Right lobe of liver (tissue), 6 donors: ENCODE measurements around the gene CCDC138. TPM values are rescaled to one million over a fixed set of nuclear protein-coding genes. Genes with fewer than 3 reads are reported as not detected.

Experiments used
- ATAC-seq, 4 donors: fragments of 200-7000 bp; cut with Tn5 transposase; one replicate each; pipeline ENCODE4 v1.9.1; 2020; ENCODE audit warnings: mild to moderate bottlenecking in 4 of 4, moderate library complexity in 4 of 4
- DNase-seq, 3 donors: peaks; one replicate each; pipeline ENCODE4 v3.0.0-alpha.2; 2020
- H3K27ac ChIP-seq, 3 donors: fragments of 200-600 bp; one replicate each; pipeline ENCODE4 v1.8.0; 2022
- H3K27me3 ChIP-seq, 2 donors: fragments of 200-600 bp; one replicate each; pipeline ENCODE4 v1.8.0; 2022
- H3K36me3 ChIP-seq, 4 donors: fragments of 200-600 bp; sonication (generic) in 1 of 4; one replicate each; pipeline versions ENCODE4 v1.5.1 to v1.8.0; 2017 to 2022; ENCODE audit warnings: control low read depth in 1 of 4
- H3K4me1 ChIP-seq, 4 donors: fragments of 200-600 bp; sonication (generic) in 1 of 4; one replicate each; pipeline versions ENCODE4 v1.5.1 to v1.8.0; 2017 to 2022; ENCODE audit warnings: control low read depth in 1 of 4
- H3K4me3 ChIP-seq, 3 donors: fragments of 200-600 bp; one replicate each; pipeline ENCODE4 v1.8.0; 2022
- H3K9me3 ChIP-seq, 4 donors: fragments of 200-600 bp; sonication (generic) in 1 of 4; one replicate each; pipeline versions ENCODE4 v1.5.1 to v1.8.0; 2017 to 2022; ENCODE audit warnings: control low read depth in 1 of 4
- POLR2A ChIP-seq: fragments of 450-650 bp; IDR thresholded peaks from one replicate; pipeline ENCODE4 v1.6.1; 2017; ENCODE audit warnings: antibody characterized with exemption, mild to moderate bottlenecking
- WGBS: methylation state at CpG from one replicate; pipeline ENCODE4 v1.1.6; 2018; ENCODE audit warnings: low coverage, low lambda C conversion rate; ENCODE audit not compliant: insufficient coverage; ENCODE audit errors: missing lambda C conversion rate; 5-methylcytosine and 5-hydroxymethylcytosine counted together
- intact Hi-C, 2 donors: fragments of 100-400 bp; cut with DNase I; formaldehyde crosslinking; loops; one replicate each; pipeline versions ENCODE4 v1.11.2 to v1.14.1; 2022
- total RNA-seq, 6 experiments: library from RNA; depleted of rRNA in 2 of 6; stranded (reverse); fragments of >200 nt in 2 of 6; fragmentation: NEBNext Ultra II Directional in 3 of 6; extraction: Animal tissue kit (Norgen Biotek cat#: 25700) in 3 of 6; gene quantifications; one replicate each; pipeline versions ENCODE4 v1.1.0 to v1.2.4, GENCODE V29; 2016 to 2023
- TF ChIP-seq, protein P1 (sequence below), 4 donors: fragments of 200-600 bp in 3 of 4; fragments of 450-650 bp in 1 of 4; IDR thresholded peaks; one replicate each; pipeline versions ENCODE4 v1.5.1 to v1.8.0; 2016 to 2022; ENCODE audit warnings: antibody characterized with exemption in 4 of 4, mild to moderate bottlenecking in 2 of 4
- donor health status: DM: no; HTN: yes; CAD: no.
- donor health status: DM: no; HTN: no; CAD: no.
- donor health status: DM: no; HTN: no; CAD: no.
- donor health status: DM: no; HTN: yes; CAD: no.
- donor health status: DM: no; HTN: yes; CAD: no.

The CCDC138 gene
- total RNA-seq, 6 experiments from 2014 or later = 1.3 to 3.3 (median 2.4) TPM

GRCh38 chr2:108855194-108855593 lies 68.6 kb downstream of the CCDC138 start:
- Histone ChIP-seq H3K27me3 (no peaks in the 10 kb centered on the region), H3K9me3 (no peaks in the 10 kb centered on the region), H3K4me3 (no peak overlapping the region), H3K27ac (no peak overlapping the region), H3K36me3 (no peaks in the 10 kb centered on the region), H3K4me1 (no peaks in the 10 kb centered on the region)
- TF ChIP-seq, protein P1, sequence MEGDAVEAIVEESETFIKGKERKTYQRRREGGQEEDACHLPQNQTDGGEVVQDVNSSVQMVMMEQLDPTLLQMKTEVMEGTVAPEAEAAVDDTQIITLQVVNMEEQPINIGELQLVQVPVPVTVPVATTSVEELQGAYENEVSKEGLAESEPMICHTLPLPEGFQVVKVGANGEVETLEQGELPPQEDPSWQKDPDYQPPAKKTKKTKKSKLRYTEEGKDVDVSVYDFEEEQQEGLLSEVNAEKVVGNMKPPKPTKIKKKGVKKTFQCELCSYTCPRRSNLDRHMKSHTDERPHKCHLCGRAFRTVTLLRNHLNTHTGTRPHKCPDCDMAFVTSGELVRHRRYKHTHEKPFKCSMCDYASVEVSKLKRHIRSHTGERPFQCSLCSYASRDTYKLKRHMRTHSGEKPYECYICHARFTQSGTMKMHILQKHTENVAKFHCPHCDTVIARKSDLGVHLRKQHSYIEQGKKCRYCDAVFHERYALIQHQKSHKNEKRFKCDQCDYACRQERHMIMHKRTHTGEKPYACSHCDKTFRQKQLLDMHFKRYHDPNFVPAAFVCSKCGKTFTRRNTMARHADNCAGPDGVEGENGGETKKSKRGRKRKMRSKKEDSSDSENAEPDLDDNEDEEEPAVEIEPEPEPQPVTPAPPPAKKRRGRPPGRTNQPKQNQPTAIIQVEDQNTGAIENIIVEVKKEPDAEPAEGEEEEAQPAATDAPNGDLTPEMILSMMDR (IDR thresholded peaks at IDR 0.05) = peak; percentile 27 to 48 (median 46)
- no peak for TF ChIP-seq POLR2A
- WGBS = 30% methylated on average over 1 of the region's 1 CpG
- ATAC-seq = peak; percentile 81 to 93 (median 88)
- no peak for DNase-seq
- intact Hi-C loops = no loop called here

DNA sequence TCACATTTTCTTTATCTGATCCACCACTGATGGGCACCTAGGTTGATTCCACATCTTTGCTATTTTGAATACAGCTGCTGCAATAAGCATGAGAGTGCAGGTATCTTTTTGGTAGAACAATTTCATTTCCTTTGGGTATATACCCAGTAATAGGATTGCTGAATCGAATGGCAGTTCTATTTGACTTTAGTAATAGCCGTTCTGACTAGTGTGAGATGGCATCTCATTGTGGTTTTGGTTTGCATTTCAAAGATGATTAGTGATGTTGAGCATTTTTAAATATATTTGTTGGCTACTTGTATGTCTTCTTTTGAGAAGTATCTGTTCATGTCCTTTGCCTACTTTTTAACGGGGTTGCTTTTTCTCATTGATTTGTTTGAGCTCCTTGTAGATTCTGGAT lies 72.3 kb downstream of the CCDC138 start:
- DNase-seq = no peak
- TF ChIP-seq POLR2A = no peak
- TF ChIP-seq, protein P1 (IDR thresholded peaks at IDR 0.05) = no peak
- intact Hi-C loops = no loop called here
- no peak overlapping the region for H3K27ac ChIP-seq
- no peak overlapping the region for H3K4me3 ChIP-seq
- WGBS = 65% methylated on average over 3 of the region's 3 CpGs
- no peaks in the 10 kb centered on the region for H3K36me3 ChIP-seq
- no peaks in the 10 kb centered on the region for H3K9me3 ChIP-seq
- H3K4me1 ChIP-seq = no peaks in the 10 kb centered on the region
- no peak for ATAC-seq
- H3K27me3 ChIP-seq = no peaks in the 10 kb centered on the region

- ATAC-seq = no peak
- H3K4me3 ChIP-seq = no peak overlapping the region
- no peaks in the 10 kb centered on the region for H3K27me3 ChIP-seq
- H3K27ac ChIP-seq = no peak overlapping the region
- no peaks in the 10 kb centered on the region for H3K9me3 ChIP-seq
- TF ChIP-seq, protein P1 (IDR thresholded peaks at IDR 0.05) = no peak
- TF ChIP-seq POLR2A = no peak
- DNase-seq = no peak
- H3K36me3 ChIP-seq = no peaks in the 10 kb centered on the region
- H3K4me1 ChIP-seq = no peaks in the 10 kb centered on the region
- intact Hi-C loops = no loop called here
Measured at GRCh38 chr2:108866041-108866440, 79.5 kb downstream of the CCDC138 start.

- intact Hi-C loops = no loop called here
- WGBS = 91% methylated on average over 1 of the region's 1 CpG
Measured at GRCh38 chr2:108868911-108869310, 82.3 kb downstream of the CCDC138 start.

More at GRCh38 chr2:108868911-108869310, 82.3 kb downstream of the CCDC138 start:
- Histone ChIP-seq H3K27me3 (no peaks in the 10 kb centered on the region), H3K9me3 (no peaks in the 10 kb centered on the region), H3K36me3 (no peaks in the 10 kb centered on the region), H3K4me1 (no peaks in the 10 kb centered on the region), H3K4me3 (no peak overlapping the region), H3K27ac (no peak overlapping the region)
- DNase-seq (no peak), ATAC-seq (no peak)
- TF ChIP-seq, protein P1 (IDR thresholded peaks at IDR 0.05) = no peak
- no peak for TF ChIP-seq POLR2A
